Measurements from ENCODE around the gene ZFAND3. TPM values are rescaled to one million over a fixed set of nuclear protein-coding genes. Genes with fewer than 3 reads are reported as not detected.

ZFAND3 gene
- total and polyA plus RNA-seq, 2 experiments from 2014 or later: 16.9 to 28.2 TPM

DNA sequence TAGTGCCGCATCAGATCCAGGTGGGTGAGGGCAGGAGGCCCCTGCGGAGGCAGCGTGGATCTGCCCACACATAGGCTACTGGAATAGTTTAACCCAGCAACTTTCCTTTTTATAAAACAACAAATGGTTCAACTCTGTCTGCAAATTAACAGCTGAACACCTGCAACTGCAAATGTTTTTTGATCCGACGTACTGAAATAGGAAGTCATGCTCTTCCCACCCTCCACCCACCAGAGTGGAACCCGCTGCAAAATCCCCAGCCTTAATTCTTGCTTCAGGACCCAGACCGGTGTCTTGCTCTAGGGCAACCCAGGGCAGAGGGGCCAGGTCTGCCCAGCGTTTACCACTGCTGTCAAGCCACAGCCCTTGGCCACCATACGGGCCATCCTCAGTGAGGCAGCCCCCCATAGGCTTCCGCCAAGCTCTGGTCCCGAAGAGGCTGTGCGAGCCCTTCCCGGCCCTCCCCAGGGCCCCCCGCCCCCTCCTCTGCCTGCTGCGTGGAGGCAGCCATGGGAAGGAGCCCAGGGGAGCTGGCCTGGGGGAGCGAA is 334.3 kb downstream of the ZFAND3 start:
- Histone ChIP-seq H3F3A (replicated peaks; ENCODE audit: low read depth) (no peaks in the 10 kb centered on the region), H3K36me3 (ENCODE audit: insufficient read depth) (no peaks in the 10 kb centered on the region), H2AFZ (no peak overlapping the region), H3K4me3 (no peak overlapping the region), H4K20me1 (replicated peaks; ENCODE audit: insufficient read depth) (no peaks in the 10 kb centered on the region), H3K9me2 (ENCODE audit: insufficient read depth) (no peaks in the 10 kb centered on the region), H3K27me3 (ENCODE audit: insufficient read depth) (no peaks in the 10 kb centered on the region), H3K79me2 (replicated peaks; ENCODE audit: insufficient read depth) (0 out of 2 replicates have a peak, but pooled peaks cover 1% of the 10 kb centered on the region), H3K4me2 (no peak overlapping the region), H3K27ac (ENCODE audit: low read depth) (no peak overlapping the region), H3K4me1 (ENCODE audit: insufficient read depth) (no peaks in the 10 kb centered on the region)
- TF ChIP-seq ZNF462 (CRISPR knock-in tag; IDR thresholded peaks at IDR 0.05) (no peak), POLR2AphosphoS5 (IDR thresholded peaks at IDR 0.05; ENCODE audit: low read depth) (no peak), CTCF (conservative IDR thresholded peaks at IDR 0.05; ENCODE audit: low read depth in 2 of 2) (no peak), ZNF331 (CRISPR knock-in tag; IDR thresholded peaks at IDR 0.05; ENCODE audit: low read depth) (no peak), EZH2phosphoT487 (IDR thresholded peaks at IDR 0.05; ENCODE audit: unreplicated experiment) (no peak), EZH2 (IDR thresholded peaks at IDR 0.05; ENCODE audit: low read depth, unreplicated experiment) (no peak), ETS1 (IDR thresholded peaks at IDR 0.05) (no peak), STAT1 (IDR thresholded peaks at IDR 0.05; ENCODE audit: unreplicated experiment) (no peak), CREB1 (CRISPR knock-in tag; IDR thresholded peaks at IDR 0.05; ENCODE audit: low read depth) (no peak), NANOG (IDR thresholded peaks at IDR 0.05; ENCODE audit: borderline replicate concordance) (no peak), ZNF114 (CRISPR knock-in tag; IDR thresholded peaks at IDR 0.05) (no peak), JUNB (IDR thresholded peaks at IDR 0.05; ENCODE audit: unreplicated experiment) (no peak)
- TF ChIP-seq, protein P1, sequence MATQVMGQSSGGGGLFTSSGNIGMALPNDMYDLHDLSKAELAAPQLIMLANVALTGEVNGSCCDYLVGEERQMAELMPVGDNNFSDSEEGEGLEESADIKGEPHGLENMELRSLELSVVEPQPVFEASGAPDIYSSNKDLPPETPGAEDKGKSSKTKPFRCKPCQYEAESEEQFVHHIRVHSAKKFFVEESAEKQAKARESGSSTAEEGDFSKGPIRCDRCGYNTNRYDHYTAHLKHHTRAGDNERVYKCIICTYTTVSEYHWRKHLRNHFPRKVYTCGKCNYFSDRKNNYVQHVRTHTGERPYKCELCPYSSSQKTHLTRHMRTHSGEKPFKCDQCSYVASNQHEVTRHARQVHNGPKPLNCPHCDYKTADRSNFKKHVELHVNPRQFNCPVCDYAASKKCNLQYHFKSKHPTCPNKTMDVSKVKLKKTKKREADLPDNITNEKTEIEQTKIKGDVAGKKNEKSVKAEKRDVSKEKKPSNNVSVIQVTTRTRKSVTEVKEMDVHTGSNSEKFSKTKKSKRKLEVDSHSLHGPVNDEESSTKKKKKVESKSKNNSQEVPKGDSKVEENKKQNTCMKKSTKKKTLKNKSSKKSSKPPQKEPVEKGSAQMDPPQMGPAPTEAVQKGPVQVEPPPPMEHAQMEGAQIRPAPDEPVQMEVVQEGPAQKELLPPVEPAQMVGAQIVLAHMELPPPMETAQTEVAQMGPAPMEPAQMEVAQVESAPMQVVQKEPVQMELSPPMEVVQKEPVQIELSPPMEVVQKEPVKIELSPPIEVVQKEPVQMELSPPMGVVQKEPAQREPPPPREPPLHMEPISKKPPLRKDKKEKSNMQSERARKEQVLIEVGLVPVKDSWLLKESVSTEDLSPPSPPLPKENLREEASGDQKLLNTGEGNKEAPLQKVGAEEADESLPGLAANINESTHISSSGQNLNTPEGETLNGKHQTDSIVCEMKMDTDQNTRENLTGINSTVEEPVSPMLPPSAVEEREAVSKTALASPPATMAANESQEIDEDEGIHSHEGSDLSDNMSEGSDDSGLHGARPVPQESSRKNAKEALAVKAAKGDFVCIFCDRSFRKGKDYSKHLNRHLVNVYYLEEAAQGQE (IDR thresholded peaks at IDR 0.05; ENCODE audit: unreplicated experiment): no peak
- no peaks in the 10 kb centered on the region for H3K9me3 Mint-ChIP-seq
- ATAC-seq (peak; percentile 19), DNase-seq (ENCODE audit: low spot score) (no peak)
- H3K27me3 Mint-ChIP-seq (ENCODE audit: insufficient read depth, low read depth, poor library complexity): peaks cover 15% of the 10 kb centered on the region
- H3K4me3 Mint-ChIP-seq: no peak overlapping the region
- no peaks in the 10 kb centered on the region for H3K36me3 Mint-ChIP-seq (ENCODE audit: low read depth)
- peak overlapping the region; percentile 50; the same call in 1 of the 2 replicates for H3K27ac Mint-ChIP-seq
- peaks cover 17% of the 10 kb centered on the region for H3K4me1 Mint-ChIP-seq

Data from GM23338 (cell line).